Fibroblast of skin of left biceps (primary cell): ENCODE measurements around the gene GRIN2A.

Experiments used
- DNase-seq, 2 experiments: peaks; one replicate each; pipeline ENCODE4 v3.0.0-alpha.2; 2013; ENCODE audit warnings: low read depth in 2 of 2

Gene GRIN2A

GRCh38 chr16:10182222-10183053, at the start of gene GRIN2A:
TSS of gene GRIN2A (minus strand) at chr16:10182428. CDS start at chr16:10180411, 2,017 bp downstream.
- no peak for DNase-seq

- no peak for DNase-seq
These were observed 49.3 kb upstream of the GRIN2A start for GRCh38 chr16:10231563-10231962.

- no peak for DNase-seq
These were observed 46.6 kb upstream of the GRIN2A start for GRCh38 chr16:10228779-10229178.

GRCh38 chr16:10226987-10227306, 44.7 kb upstream of the GRIN2A start:
- DNase-seq: no peak

GRCh38 chr16:10226141-10226986, 44.1 kb upstream of the GRIN2A start:
- no peak for DNase-seq

- DNase-seq: no peak
These were observed 43.4 kb upstream of the GRIN2A start for GRCh38 chr16:10225653-10226052.

- no peak for DNase-seq
These were observed 42.6 kb upstream of the GRIN2A start for GRCh38 chr16:10224850-10225249.

GRCh38 chr16:10220942-10221341, 38.7 kb upstream of the GRIN2A start:
- DNase-seq: no peak

- no peak for DNase-seq
These were observed 37.5 kb upstream of the GRIN2A start for GRCh38 chr16:10219742-10220141.

- no peak for DNase-seq
These were observed 36.4 kb upstream of the GRIN2A start for GRCh38 chr16:10218490-10219206.

GRCh38 chr16:10213748-10214147, 31.5 kb upstream of the GRIN2A start:
- no peak for DNase-seq

- no peak for DNase-seq
These were observed 28.7 kb upstream of the GRIN2A start for GRCh38 chr16:10210944-10211343.

GRCh38 chr16:10206865-10207264, 24.6 kb upstream of the GRIN2A start:
- DNase-seq: no peak

- no peak for DNase-seq
These were observed 24.0 kb upstream of the GRIN2A start for GRCh38 chr16:10206215-10206614.

GRCh38 chr16:10205688-10206087, 23.5 kb upstream of the GRIN2A start:
- DNase-seq: no peak

- no peak for DNase-seq
These were observed 20.4 kb upstream of the GRIN2A start for GRCh38 chr16:10202649-10203048.

GRCh38 chr16:10200637-10201586, 18.7 kb upstream of the GRIN2A start:
- no peak for DNase-seq

- no peak for DNase-seq
These were observed 14.8 kb upstream of the GRIN2A start for GRCh38 chr16:10196999-10197398.

GRCh38 chr16:10191096-10191495, 8.9 kb upstream of the GRIN2A start:
- no peak for DNase-seq

GRCh38 chr16:10189861-10190390, 7.7 kb upstream of the GRIN2A start:
- no peak for DNase-seq

- DNase-seq: no peak
These were observed 6.0 kb upstream of the GRIN2A start for GRCh38 chr16:10188236-10188635.
